ENCODE measurements around the gene MEIS2.

DNA sequence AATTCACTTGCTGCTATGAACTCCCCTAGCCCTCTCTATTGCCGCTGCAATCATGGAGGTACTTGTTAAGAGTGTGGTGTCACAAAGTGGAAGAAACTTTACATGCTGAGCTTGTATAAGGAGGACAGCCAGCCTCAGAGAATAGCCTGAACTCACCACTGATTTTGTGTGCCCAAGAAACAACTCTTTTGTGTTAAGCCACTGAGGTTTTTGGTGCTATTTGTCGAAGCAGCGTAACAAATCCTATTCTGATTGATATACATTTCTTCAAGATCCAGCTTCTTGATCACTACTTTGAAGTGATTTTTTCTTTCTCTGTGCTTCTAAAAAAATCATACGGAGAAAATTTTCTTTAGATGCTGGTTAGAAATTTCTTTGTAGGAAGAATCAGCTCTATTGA, 132.4 kb downstream of the MEIS2 start:
- TF ChIP-seq, protein P1, sequence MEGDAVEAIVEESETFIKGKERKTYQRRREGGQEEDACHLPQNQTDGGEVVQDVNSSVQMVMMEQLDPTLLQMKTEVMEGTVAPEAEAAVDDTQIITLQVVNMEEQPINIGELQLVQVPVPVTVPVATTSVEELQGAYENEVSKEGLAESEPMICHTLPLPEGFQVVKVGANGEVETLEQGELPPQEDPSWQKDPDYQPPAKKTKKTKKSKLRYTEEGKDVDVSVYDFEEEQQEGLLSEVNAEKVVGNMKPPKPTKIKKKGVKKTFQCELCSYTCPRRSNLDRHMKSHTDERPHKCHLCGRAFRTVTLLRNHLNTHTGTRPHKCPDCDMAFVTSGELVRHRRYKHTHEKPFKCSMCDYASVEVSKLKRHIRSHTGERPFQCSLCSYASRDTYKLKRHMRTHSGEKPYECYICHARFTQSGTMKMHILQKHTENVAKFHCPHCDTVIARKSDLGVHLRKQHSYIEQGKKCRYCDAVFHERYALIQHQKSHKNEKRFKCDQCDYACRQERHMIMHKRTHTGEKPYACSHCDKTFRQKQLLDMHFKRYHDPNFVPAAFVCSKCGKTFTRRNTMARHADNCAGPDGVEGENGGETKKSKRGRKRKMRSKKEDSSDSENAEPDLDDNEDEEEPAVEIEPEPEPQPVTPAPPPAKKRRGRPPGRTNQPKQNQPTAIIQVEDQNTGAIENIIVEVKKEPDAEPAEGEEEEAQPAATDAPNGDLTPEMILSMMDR (IDR thresholded peaks at IDR 0.05) = no peak
- TF ChIP-seq POLR2A (IDR thresholded peaks at IDR 0.05) (no peak), EP300 (IDR thresholded peaks at IDR 0.05) (no peak)
